GM12878 (cell line): ENCODE results near the gene NUP210. TPM values are rescaled to one million over a fixed set of nuclear protein-coding genes. Genes with fewer than 3 reads are reported as not detected.

Source experiments
- ATAC-seq: fragments of 200-7000 bp; cut with Tn5 transposase; 3 replicates; pipeline ENCODE4 v1.9.1; 2020; ENCODE audit warnings: mild to moderate bottlenecking, moderate library complexity
- BruUV-seq: library from RNA; stranded (reverse); fragments of 400-500 nt; replicated peaks from 2 replicates; lab custom pipeline; 2021; lab: Mats Ljungman, UMichigan
- CTCF ChIA-PET: fragments of 300-600 bp; sonication (Branson Sonifier 250); formaldehyde crosslinking; extraction: SDS; loops from one replicate; lab custom pipeline; 2021; ENCODE audit warnings: inconsistent platforms; lab: Yijun Ruan, JAX
- POLR2A ChIA-PET: fragments of 350-600 bp; formaldehyde crosslinking; extraction: SDS; loops from one replicate; lab custom pipeline; 2021; ENCODE audit warnings: inconsistent platforms; lab: Charles Lee
- RAD21 ChIA-PET: fragments of 300-600 bp; sonication (Branson Sonifier 250); formaldehyde crosslinking; loops from one replicate; lab custom pipeline; 2023; ENCODE audit warnings: antibody characterized with exemption; ENCODE audit not compliant: unreplicated experiment; lab: Charles Lee
- SMC1A ChIA-PET: fragments of 300-600 bp; sonication (Branson Sonifier 250); formaldehyde crosslinking; loops from one replicate; lab custom pipeline; 2023; ENCODE audit not compliant: unreplicated experiment, uncharacterized antibody; lab: Charles Lee
- DNase-seq: peaks from one replicate; pipeline ENCODE4 v3.0.0-alpha.2; 2011; ENCODE audit warnings: low read depth, low spot score
- FAIRE-seq: peaks from 3 replicates; lab custom pipeline; 2011; peaks lifted over from hg19 to GRCh38; lab: Jason Lieb, UNC
- H2AFZ ChIP-seq: 2 replicates; pipeline ENCODE4 v1.6.0; 2011; ENCODE audit warnings: low read depth, low read length, control low read depth; ENCODE audit not compliant: control insufficient read depth
- H3K27ac ChIP-seq: 2 replicates; pipeline ENCODE4 v1.5.1; 2011; ENCODE audit warnings: control low read depth; ENCODE audit not compliant: control insufficient read depth, insufficient read depth
- H3K27me3 ChIP-seq, 2 experiments: replicated peaks in 1 of 2; 2 replicates each; pipeline versions ENCODE4 v1.6.0 to v1.6.1; 2011; ENCODE audit warnings: low read length in 1 of 2; ENCODE audit not compliant: control insufficient read depth in 2 of 2, insufficient read depth in 2 of 2
- H3K36me3 ChIP-seq, 2 experiments: 2 replicates each; pipeline ENCODE4 v1.5.1; 2011; ENCODE audit warnings: low read length in 1 of 2; ENCODE audit not compliant: control insufficient read depth in 2 of 2, insufficient read depth in 2 of 2
- H3K4me1 ChIP-seq: 2 replicates; pipeline ENCODE4 v1.6.1; 2011; ENCODE audit warnings: mild to moderate bottlenecking, low read length, moderate library complexity, mixed read lengths; ENCODE audit not compliant: control insufficient read depth, insufficient read depth
- H3K4me2 ChIP-seq: 2 replicates; pipeline ENCODE4 v1.6.0; 2011; ENCODE audit warnings: control low read depth; ENCODE audit not compliant: control insufficient read depth, insufficient read depth
- H3K4me3 ChIP-seq: fragments of 200-600 bp; sonication (generic); 2 replicates; pipeline ENCODE4 v1.5.1; 2016
- H3K79me2 ChIP-seq: 2 replicates; pipeline ENCODE4 v1.6.0; 2011; ENCODE audit warnings: low read length; ENCODE audit not compliant: control insufficient read depth, insufficient read depth
- H3K9ac ChIP-seq: 2 replicates; pipeline ENCODE4 v1.8.0; 2011; ENCODE audit warnings: low read length, control low read depth, mixed read lengths; ENCODE audit not compliant: control insufficient read depth, insufficient read depth
- H3K9me3 ChIP-seq: replicated peaks from 3 replicates; pipeline ENCODE4 v1.5.1; 2011; ENCODE audit warnings: mild to moderate bottlenecking, low read length; ENCODE audit not compliant: control insufficient read depth, insufficient read depth
- H4K20me1 ChIP-seq: 2 replicates; pipeline ENCODE4 v1.6.0; 2011; ENCODE audit not compliant: control insufficient read depth, insufficient read depth
- CREB1 ChIP-seq: IDR thresholded peaks from 2 replicates; pipeline ENCODE4 v1.6.1; 2012; ENCODE audit warnings: low read depth, mild to moderate bottlenecking, inconsistent platforms
- CTCF ChIP-seq, 3 experiments: IDR thresholded peaks in 2 of 3; conservative IDR thresholded peaks in 1 of 3; 2 replicates each; pipeline ENCODE4 v1.5.1; 2011; ENCODE audit warnings: low read depth in 3 of 3, low read length in 3 of 3, mild to moderate bottlenecking in 3 of 3, control low read depth in 2 of 3, moderate library complexity in 2 of 3, inconsistent platforms in 1 of 3, mixed read lengths in 1 of 3; ENCODE audit not compliant: control insufficient read depth in 2 of 3, insufficient read depth in 1 of 3; ENCODE audit errors: extremely low read depth in 1 of 3
- DPF2 ChIP-seq: fragments of 450-650 bp; IDR thresholded peaks from 2 replicates; pipeline ENCODE4 v1.6.1; 2017; ENCODE audit warnings: mild to moderate bottlenecking
- MXI1 ChIP-seq: fragments of 150-350 bp; IDR thresholded peaks from 2 replicates; pipeline ENCODE4 v1.6.1; 2011; ENCODE audit warnings: low read depth, mild to moderate bottlenecking, inconsistent platforms, low read length, improper control_type of control experiment
- POLR2A ChIP-seq: IDR thresholded peaks from 2 replicates; pipeline ENCODE4 v1.6.1; 2011; ENCODE audit warnings: low read depth, mild to moderate bottlenecking, low read length
- RB1 ChIP-seq: fragments of 450-650 bp; formaldehyde crosslinking; IDR thresholded peaks from 2 replicates; pipeline ENCODE4 v1.6.1; 2017; ENCODE audit warnings: mild to moderate bottlenecking, borderline replicate concordance
- SPI1 ChIP-seq: IDR thresholded peaks from 2 replicates; pipeline ENCODE4 v1.6.1; 2011; ENCODE audit warnings: low read depth, mild to moderate bottlenecking, low read length, moderate library complexity, borderline replicate concordance; ENCODE audit not compliant: insufficient read depth
- YY1 ChIP-seq: IDR thresholded peaks from 2 replicates; pipeline ENCODE4 v1.6.1; 2011; ENCODE audit warnings: low read depth, mild to moderate bottlenecking, low read length
- WGBS: methylation state at CpG from one replicate; pipeline ENCODE4 v1.1.6; 2016; ENCODE audit warnings: low lambda C conversion rate; ENCODE audit not compliant: insufficient replicate concordance, insufficient coverage; ENCODE audit errors: missing lambda C conversion rate; 5-methylcytosine and 5-hydroxymethylcytosine counted together
- in situ Hi-C: fragments of 300-500 bp; cut with MboI; formaldehyde crosslinking; loops from 9 replicates; pipeline ENCODE4 v1.14.3; 2018; ENCODE audit warnings: mixed read lengths
- intact Hi-C: fragments of 100-400 bp; cut with micrococcal nuclease; formaldehyde crosslinking; loops from one replicate; pipeline ENCODE4 v1.14.2; 2022; ENCODE audit not compliant: unreplicated experiment
- polyA plus RNA-seq, 11 experiments: library from polyadenylated mRNA; depleted of rRNA in 4 of 11; unstranded in 6 of 11; stranded (reverse) in 5 of 11; fragments of >200 nt; fragmentation: Nextera tagmentation in 4 of 11; fragmentation: Illumina TruSeq in 1 of 11; extraction: Ambion mirVana in 4 of 11; extraction: Trizol in 1 of 11; gene quantifications; 1 replicate in 1 of 11; 2 replicates in 10 of 11; pipeline versions ENCODE4 v1.2.1 to v1.2.3, GENCODE V29; 2011 to 2016; ENCODE audit warnings: inconsistent platforms in 2 of 11, missing spikeins in 2 of 11, low read depth in 1 of 11
- total RNA-seq, 4 experiments: library from RNA; depleted of rRNA in 3 of 4; stranded (reverse); fragments of >200 nt in 3 of 4; fragmentation: Illumina TruSeq in 1 of 4; extraction: Trizol in 1 of 4; gene quantifications; 2 replicates each; pipeline versions ENCODE4 v1.2.1 to v1.2.3, GENCODE V29; 2013 to 2021

NUP210 gene
- total and polyA plus RNA-seq, 10 of the 15 experiments (the other 5 are each of a cell fraction or from before 2014, with no cell fraction given) = 2.9 to 150 (median 76.0) TPM

DNA sequence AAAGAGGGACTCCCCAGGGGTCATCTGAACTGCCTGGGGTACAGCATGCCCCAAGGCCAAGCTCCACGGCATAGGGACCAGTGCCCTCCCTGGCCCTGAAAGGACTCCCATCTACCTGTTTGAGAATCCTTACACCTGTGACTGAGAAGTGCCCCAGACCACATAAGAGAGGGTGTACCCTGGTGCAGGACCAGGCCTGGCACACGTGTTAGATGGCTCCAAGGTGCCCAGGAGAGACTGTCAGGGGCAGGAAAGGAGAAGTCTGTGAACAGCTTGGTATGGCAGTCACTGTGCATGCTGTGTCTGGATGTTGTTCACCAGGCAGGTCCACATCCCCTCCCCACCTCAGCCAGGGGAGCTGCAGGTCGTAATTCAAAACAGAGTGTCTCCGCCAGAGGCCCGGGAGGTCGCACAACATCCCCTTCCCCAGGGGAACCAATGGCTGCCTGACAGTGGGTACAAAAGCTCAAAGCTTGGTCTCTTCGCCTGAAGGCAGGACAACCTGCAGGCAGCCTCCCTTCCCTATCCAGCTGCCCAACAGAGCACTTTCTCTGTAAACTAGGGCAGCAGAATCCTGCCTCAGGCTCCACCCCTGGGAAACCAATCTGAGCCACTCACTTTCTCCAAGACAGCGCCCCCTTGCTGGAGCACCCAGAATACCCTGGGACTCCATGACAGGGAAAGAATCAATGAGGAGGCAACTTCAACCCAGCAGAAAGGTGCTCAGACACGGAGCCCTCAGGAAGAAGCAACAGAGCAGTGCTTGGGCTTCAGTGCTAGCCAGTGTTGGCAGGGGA lies 3.9 kb downstream of the NUP210 start:
- FAIRE-seq = no peak
- in situ Hi-C loops (no loop called here), intact Hi-C loops (loop anchor here (10.0 kb wide), 1 partner anchor 1019 kb away; no protein-coding TSS in a partner anchor)
- no peak for ATAC-seq
- Histone ChIP-seq H3K4me2 (peak overlapping the region; percentile 85), H3K27ac (peak overlapping the region; percentile 98), H3K79me2 (peaks cover 88% of the 10 kb centered on the region), H3K4me3 (peak overlapping the region; percentile 80), H3K27me3 (no peaks in the 10 kb centered on the region), H4K20me1 (peaks cover 13% of the 10 kb centered on the region; the same call in 1 of the 2 replicates), H3K4me1 (peaks cover 53% of the 10 kb centered on the region), H3K9ac (peak overlapping the region; percentile 98), H2AFZ (no peak overlapping the region), H3K36me3 (no peaks in the 10 kb centered on the region; a peak in 2 of 4 replicates), H3K9me3 (no peaks in the 10 kb centered on the region)
- CTCF ChIA-PET = interaction anchor here (0.7 to 8.0 kb wide), 17 partner anchors 10 to 526 kb away, joined by 3 to 99 read pairs (median 5); partner anchors contain the start of gene HDAC11
- SMC1A ChIA-PET = interaction anchor here (1.1 to 4.5 kb wide), 10 partner anchors 9 to 324 kb away, joined by 4 to 30 read pairs (median 8); no protein-coding TSS in a partner anchor
- no TSS peak for BruUV-seq
- WGBS = 26% methylated on average over 9 of the region's 9 CpGs
- RAD21 ChIA-PET = interaction anchor here (1.1 to 4.9 kb wide), 7 partner anchors 10 to 325 kb away, joined by 3 to 66 read pairs (median 7); no protein-coding TSS in a partner anchor
- POLR2A ChIA-PET = interaction anchor here (0.7 to 2.4 kb wide), 5 partner anchors 10 to 370 kb away, joined by 3 to 7 read pairs (median 3); no protein-coding TSS in a partner anchor
- DNase-seq = no peak
- TF ChIP-seq YY1 (peak; percentile 58; the same call in 1 of the 2 replicates), MXI1 (0 out of 2 replicates have a peak, but pooled peaks have one; percentile 16), RB1 (no peak), CREB1 (0 out of 2 replicates have a peak, but pooled peaks have one; percentile 17), CTCF (IDR thresholded peaks at IDR 0.05 in 2 of 3, conservative IDR thresholded peaks at IDR 0.05 in 1 of 3; ENCODE audit: control insufficient read depth in 2 of 3, extremely low read depth in 1 of 3, insufficient read depth in 1 of 3, low read depth in 3 of 3, low read length in 3 of 3) (peak; percentile 54 to 67 (median 66); a peak in 5 of 6 replicates), POLR2A (0 out of 2 replicates have a peak, but pooled peaks have one; percentile 44), SPI1 (0 out of 2 replicates have a peak, but pooled peaks have one; percentile 9), DPF2 (no peak)
